SK-N-MC (cell line): ENCODE results near the gene CLSTN2.

Experiments
- EZH2 ChIP-seq: fragments of 200-600 bp; sonication (generic); IDR thresholded peaks from one replicate; pipeline ENCODE4 v1.6.1; 2017; ENCODE audit warnings: antibody characterized with exemption
- POLR2AphosphoS5 ChIP-seq: IDR thresholded peaks from 2 replicates; pipeline ENCODE4 v1.6.1; 2012; ENCODE audit warnings: mild to moderate bottlenecking, low read depth, low read length, borderline replicate concordance

DNA sequence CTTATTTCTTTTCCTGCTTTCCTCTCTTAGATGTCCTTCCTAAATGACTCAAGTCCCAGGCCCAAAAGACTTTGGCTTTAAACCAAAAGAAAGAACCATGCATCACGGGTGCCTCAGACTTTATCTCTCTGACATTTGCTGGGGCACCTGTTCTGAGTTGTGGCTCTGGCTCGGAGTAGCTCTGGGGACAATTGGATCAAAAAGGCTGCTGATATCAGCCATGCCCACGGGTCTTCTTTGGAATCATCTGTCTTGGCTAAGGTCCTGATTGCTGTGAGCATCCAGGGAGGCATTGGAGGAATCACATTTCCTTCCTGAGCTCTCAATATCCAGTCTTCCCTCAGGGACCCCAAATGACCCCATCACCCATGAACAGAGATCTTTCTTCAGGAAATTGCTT is 59.9 kb downstream of the CLSTN2 start:
- TF ChIP-seq EZH2 (no peak), POLR2AphosphoS5 (no peak)
